ENCODE results near the gene SLC48A1. TPM values are rescaled to one million over a fixed set of nuclear protein-coding genes. Genes with fewer than 3 reads are reported as not detected.

The SLC48A1 gene
- total and polyA plus RNA-seq, 4 donors = 6.1 to 15.4 (median 9.3) TPM

GRCh38 chr12:47747126-47747525 lies 25.9 kb upstream of the SLC48A1 start:
- no peak for TF ChIP-seq EGR1 (IDR thresholded peaks at IDR 0.05; ENCODE audit: low read depth in 2 of 2)
- no peak for TF ChIP-seq YY1 (IDR thresholded peaks at IDR 0.05)
- no peak for TF ChIP-seq TAF1 (conservative IDR thresholded peaks at IDR 0.05)
- TF ChIP-seq RXRA (IDR thresholded peaks at IDR 0.05) = no peak
- TF ChIP-seq ZBTB33 (IDR thresholded peaks at IDR 0.05) = no peak
- TF ChIP-seq ATF3 (IDR thresholded peaks at IDR 0.05) = no peak
- no peak for TF ChIP-seq SP1 (IDR thresholded peaks at IDR 0.05)
- TF ChIP-seq CTCF (IDR thresholded peaks at IDR 0.05; ENCODE audit: low read depth, low read length, missing input control) = no peak
- no peak for TF ChIP-seq FOXA1 (IDR thresholded peaks at IDR 0.05)
- no peak for TF ChIP-seq HNF4A (conservative IDR thresholded peaks at IDR 0.05)
- TF ChIP-seq HNF4G (IDR thresholded peaks at IDR 0.05) = no peak
- TF ChIP-seq RAD21 (IDR thresholded peaks at IDR 0.05) = no peak
- no peak for TF ChIP-seq MAX (IDR thresholded peaks at IDR 0.05)
- TF ChIP-seq NR2F2 (IDR thresholded peaks at IDR 0.05) = no peak

GRCh38 chr12:47747596-47748506 lies 25.2 kb upstream of the SLC48A1 start:
- no peak for DNase-seq (ENCODE audit: low spot score)
- Histone ChIP-seq H3K4me3 (ENCODE audit: low read depth in 1 of 3, low read length in 3 of 3) (no peak overlapping the region), H3K27ac (ENCODE audit: low read depth in 1 of 2, low read length in 2 of 2) (no peak overlapping the region), H3K9me3 (ENCODE audit: control insufficient read depth in 4 of 4, low read length in 3 of 4) (no peaks in the 10 kb centered on the region), H3K36me3 (ENCODE audit: control insufficient read depth in 4 of 4, insufficient read depth in 3 of 4, low read depth in 1 of 4, low read length in 3 of 4) (no peaks in the 10 kb centered on the region), H3K4me1 (ENCODE audit: control insufficient read depth in 4 of 4, insufficient read depth in 4 of 4, low read length in 3 of 4) (no peaks in the 10 kb centered on the region), H3K9ac (ENCODE audit: low read depth in 1 of 2, low read length in 2 of 2) (no peak overlapping the region), H3K27me3 (ENCODE audit: control insufficient read depth in 4 of 4, insufficient read depth in 4 of 4, low read length in 3 of 4) (no peaks in the 10 kb centered on the region)
- WGBS = 89% methylated on average over 14 of the region's 14 CpGs
- TF ChIP-seq YY1 (IDR thresholded peaks at IDR 0.05) (no peak), REST (IDR thresholded peaks at IDR 0.05) (no peak), SP1 (IDR thresholded peaks at IDR 0.05) (no peak), TAF1 (conservative IDR thresholded peaks at IDR 0.05) (no peak), FOXA2 (IDR thresholded peaks at IDR 0.05) (no peak), GABPA (IDR thresholded peaks at IDR 0.05 in 1 of 2, conservative IDR thresholded peaks at IDR 0.05 in 1 of 2) (no peak), JUND (IDR thresholded peaks at IDR 0.05) (no peak), HNF4A (conservative IDR thresholded peaks at IDR 0.05) (no peak), FOXA1 (IDR thresholded peaks at IDR 0.05) (no peak), RAD21 (IDR thresholded peaks at IDR 0.05) (no peak), ATF3 (IDR thresholded peaks at IDR 0.05) (no peak), RXRA (IDR thresholded peaks at IDR 0.05) (no peak), ZBTB33 (IDR thresholded peaks at IDR 0.05) (no peak), NR2F2 (IDR thresholded peaks at IDR 0.05) (no peak), HNF4G (IDR thresholded peaks at IDR 0.05) (no peak), EGR1 (IDR thresholded peaks at IDR 0.05; ENCODE audit: low read depth in 2 of 2) (no peak)

More at GRCh38 chr12:47747126-47747525, 25.9 kb upstream of the SLC48A1 start:
- no peak overlapping the region for H3K9ac ChIP-seq (ENCODE audit: low read depth in 1 of 2, low read length in 2 of 2)
- H3K27ac ChIP-seq (ENCODE audit: low read depth in 1 of 2, low read length in 2 of 2) = no peak overlapping the region
- WGBS = 78% methylated on average over 4 of the region's 4 CpGs
- no peak for DNase-seq (ENCODE audit: low spot score)
- no peaks in the 10 kb centered on the region for H3K9me3 ChIP-seq (ENCODE audit: control insufficient read depth in 4 of 4, low read length in 3 of 4)
- no peak overlapping the region for H3K4me3 ChIP-seq (ENCODE audit: low read depth in 1 of 3, low read length in 3 of 3)
- H3K4me1 ChIP-seq (ENCODE audit: control insufficient read depth in 4 of 4, insufficient read depth in 4 of 4, low read length in 3 of 4) = no peaks in the 10 kb centered on the region
- H3K36me3 ChIP-seq (ENCODE audit: control insufficient read depth in 4 of 4, insufficient read depth in 3 of 4, low read depth in 1 of 4, low read length in 3 of 4) = no peaks in the 10 kb centered on the region
- H3K27me3 ChIP-seq (ENCODE audit: control insufficient read depth in 4 of 4, insufficient read depth in 4 of 4, low read length in 3 of 4) = no peaks in the 10 kb centered on the region

Measured in liver (tissue), 9 donors.